ENCODE results near the gene PRM2.

Gene PRM2

DNA sequence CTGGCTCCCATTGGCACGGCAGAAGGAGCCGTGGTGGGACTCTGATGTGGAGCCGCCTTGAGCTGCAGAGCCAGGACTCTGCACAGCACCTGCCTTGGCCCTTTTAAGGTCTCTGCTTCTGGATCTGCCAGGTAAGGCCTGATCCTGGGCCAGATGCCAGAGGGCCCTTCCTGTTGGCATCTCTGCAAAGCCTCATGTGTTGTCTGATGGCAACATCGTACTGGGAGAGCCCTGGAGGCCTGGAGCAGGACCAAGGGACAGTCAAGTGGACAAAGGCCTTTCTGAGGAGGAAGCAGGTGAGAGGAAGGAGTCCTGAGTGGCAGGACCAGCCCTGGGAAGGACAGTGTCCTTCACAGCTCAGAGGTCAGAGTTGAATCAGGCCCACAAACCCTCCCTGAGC lies 46.4 kb downstream of the PRM2 start:
- no peaks in the 10 kb centered on the region; the same call in 1 of the 2 replicates for H3K27me3 ChIP-seq (ENCODE audit: insufficient read depth, low read depth)
- H4K20me1 ChIP-seq (ENCODE audit: insufficient read depth): no peaks in the 10 kb centered on the region
- H3K36me3 ChIP-seq (ENCODE audit: insufficient read depth): no peaks in the 10 kb centered on the region
- no peak overlapping the region for H3K9ac ChIP-seq
- H3K4me1 ChIP-seq (ENCODE audit: low read depth, poor library complexity, severe bottlenecking): peaks cover 18% of the 10 kb centered on the region
- H3K79me2 ChIP-seq (ENCODE audit: insufficient read depth, low read depth): no peaks in the 10 kb centered on the region
- TF ChIP-seq, protein P1, sequence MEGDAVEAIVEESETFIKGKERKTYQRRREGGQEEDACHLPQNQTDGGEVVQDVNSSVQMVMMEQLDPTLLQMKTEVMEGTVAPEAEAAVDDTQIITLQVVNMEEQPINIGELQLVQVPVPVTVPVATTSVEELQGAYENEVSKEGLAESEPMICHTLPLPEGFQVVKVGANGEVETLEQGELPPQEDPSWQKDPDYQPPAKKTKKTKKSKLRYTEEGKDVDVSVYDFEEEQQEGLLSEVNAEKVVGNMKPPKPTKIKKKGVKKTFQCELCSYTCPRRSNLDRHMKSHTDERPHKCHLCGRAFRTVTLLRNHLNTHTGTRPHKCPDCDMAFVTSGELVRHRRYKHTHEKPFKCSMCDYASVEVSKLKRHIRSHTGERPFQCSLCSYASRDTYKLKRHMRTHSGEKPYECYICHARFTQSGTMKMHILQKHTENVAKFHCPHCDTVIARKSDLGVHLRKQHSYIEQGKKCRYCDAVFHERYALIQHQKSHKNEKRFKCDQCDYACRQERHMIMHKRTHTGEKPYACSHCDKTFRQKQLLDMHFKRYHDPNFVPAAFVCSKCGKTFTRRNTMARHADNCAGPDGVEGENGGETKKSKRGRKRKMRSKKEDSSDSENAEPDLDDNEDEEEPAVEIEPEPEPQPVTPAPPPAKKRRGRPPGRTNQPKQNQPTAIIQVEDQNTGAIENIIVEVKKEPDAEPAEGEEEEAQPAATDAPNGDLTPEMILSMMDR (conservative IDR thresholded peaks at IDR 0.05; ENCODE audit: low read depth, low read length): no peak
- H2AFZ ChIP-seq (ENCODE audit: low read depth): no peak overlapping the region
- no peak overlapping the region for H3K27ac ChIP-seq
- no peak overlapping the region for H3K4me3 ChIP-seq (IDR thresholded peaks at IDR 0.05; ENCODE audit: insufficient read depth, low read depth, low read length)
- H3K4me2 ChIP-seq: no peak overlapping the region

DNA sequence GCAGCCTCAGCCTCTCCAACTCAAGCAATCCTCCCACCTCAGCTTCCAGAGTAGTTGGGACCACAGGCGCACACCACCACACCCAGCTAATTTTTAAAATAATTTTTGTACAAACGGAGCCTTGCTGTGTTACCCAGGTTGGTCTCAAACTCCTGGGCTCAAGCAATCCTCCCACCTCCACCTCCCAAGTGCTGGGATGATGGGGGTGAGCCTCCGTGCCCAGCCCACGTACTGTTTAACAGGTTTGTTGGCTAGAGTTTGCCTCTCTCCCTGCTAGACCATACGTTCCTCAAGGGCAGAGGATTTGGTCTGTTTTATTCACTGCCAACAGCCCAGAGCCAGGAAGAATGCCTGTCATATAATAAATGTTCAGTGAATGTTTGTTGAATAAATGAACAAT lies 46.8 kb downstream of the PRM2 start:
- H3K4me3 ChIP-seq (IDR thresholded peaks at IDR 0.05; ENCODE audit: insufficient read depth, low read depth, low read length): no peak overlapping the region
- H3K4me1 ChIP-seq (ENCODE audit: low read depth, poor library complexity, severe bottlenecking): peaks cover 22% of the 10 kb centered on the region
- H3K79me2 ChIP-seq (ENCODE audit: insufficient read depth, low read depth): no peaks in the 10 kb centered on the region
- no peak overlapping the region for H3K9ac ChIP-seq
- H4K20me1 ChIP-seq (ENCODE audit: insufficient read depth): no peaks in the 10 kb centered on the region
- no peaks in the 10 kb centered on the region for H3K36me3 ChIP-seq (ENCODE audit: insufficient read depth)
- H3K27me3 ChIP-seq (ENCODE audit: insufficient read depth, low read depth): no peaks in the 10 kb centered on the region; the same call in 1 of the 2 replicates
- H2AFZ ChIP-seq (ENCODE audit: low read depth): no peak overlapping the region
- TF ChIP-seq, protein P1 (conservative IDR thresholded peaks at IDR 0.05; ENCODE audit: low read depth, low read length): no peak
- H3K4me2 ChIP-seq: no peak overlapping the region
- no peak overlapping the region for H3K27ac ChIP-seq

DNA sequence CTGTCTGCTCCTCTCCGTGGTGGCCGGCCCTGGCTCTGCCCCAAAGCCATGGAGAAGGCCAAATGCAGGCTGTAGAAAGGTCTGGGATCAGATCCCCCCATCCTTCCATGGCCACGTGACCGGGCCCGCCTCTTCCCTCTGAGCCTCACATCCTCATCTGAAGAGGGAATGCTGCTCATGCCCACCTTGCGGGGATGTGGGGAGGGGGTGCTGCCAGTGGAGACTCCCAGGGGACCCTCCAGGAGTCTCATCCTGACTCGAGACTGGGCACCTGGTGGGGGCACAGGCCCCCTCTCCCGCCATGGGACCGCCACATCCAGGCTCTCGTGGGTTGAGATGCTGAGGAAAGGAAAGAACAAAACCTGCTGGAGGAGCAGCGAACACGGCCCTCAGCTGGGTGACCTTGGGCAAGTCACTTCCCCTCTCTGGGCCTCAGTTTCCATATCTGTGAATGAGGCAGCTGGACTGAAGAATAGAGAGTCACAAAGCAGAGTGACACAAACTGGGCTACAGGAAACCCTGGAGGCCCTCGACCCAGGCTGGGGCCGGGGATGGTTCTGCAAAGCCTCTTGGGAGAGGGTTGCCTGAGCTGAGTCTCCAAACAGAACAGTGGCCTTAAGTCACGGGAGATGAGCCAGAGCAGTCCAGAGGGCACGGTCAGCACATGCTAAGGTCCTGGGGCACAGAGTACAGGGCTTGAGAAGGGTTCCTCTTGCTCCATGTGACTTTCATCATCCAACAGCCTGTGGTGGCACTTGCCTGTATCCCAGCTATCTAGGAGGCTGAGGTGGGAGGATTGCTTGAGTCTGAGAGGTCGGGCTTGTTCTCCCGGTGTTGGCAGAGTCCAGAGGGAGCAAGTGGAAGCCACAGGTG lies 50.4 kb downstream of the PRM2 start:
- Histone ChIP-seq H3K4me1 (ENCODE audit: low read depth, poor library complexity, severe bottlenecking) (peaks cover 19% of the 10 kb centered on the region), H2AFZ (ENCODE audit: low read depth) (peak overlapping the region; percentile 54), H4K20me1 (ENCODE audit: insufficient read depth) (no peaks in the 10 kb centered on the region), H3K36me3 (ENCODE audit: insufficient read depth) (no peaks in the 10 kb centered on the region), H3K4me3 (IDR thresholded peaks at IDR 0.05; ENCODE audit: insufficient read depth, low read depth, low read length) (no peak overlapping the region), H3K79me2 (ENCODE audit: insufficient read depth, low read depth) (no peaks in the 10 kb centered on the region), H3K27ac (no peak overlapping the region), H3K4me2 (peak overlapping the region; percentile 93), H3K27me3 (ENCODE audit: insufficient read depth, low read depth) (no peaks in the 10 kb centered on the region; the same call in 1 of the 2 replicates), H3K9ac (no peak overlapping the region)
- TF ChIP-seq, protein P1 (conservative IDR thresholded peaks at IDR 0.05; ENCODE audit: low read depth, low read length): no peak
